Measurements from ENCODE around the gene BSX. TPM values are rescaled to one million over a fixed set of nuclear protein-coding genes. Genes with fewer than 3 reads are reported as not detected.

Gene BSX
- not detected in 5 replicates for total RNA-seq (2022; extraction: Qiagen RNA extraction)

DNA sequence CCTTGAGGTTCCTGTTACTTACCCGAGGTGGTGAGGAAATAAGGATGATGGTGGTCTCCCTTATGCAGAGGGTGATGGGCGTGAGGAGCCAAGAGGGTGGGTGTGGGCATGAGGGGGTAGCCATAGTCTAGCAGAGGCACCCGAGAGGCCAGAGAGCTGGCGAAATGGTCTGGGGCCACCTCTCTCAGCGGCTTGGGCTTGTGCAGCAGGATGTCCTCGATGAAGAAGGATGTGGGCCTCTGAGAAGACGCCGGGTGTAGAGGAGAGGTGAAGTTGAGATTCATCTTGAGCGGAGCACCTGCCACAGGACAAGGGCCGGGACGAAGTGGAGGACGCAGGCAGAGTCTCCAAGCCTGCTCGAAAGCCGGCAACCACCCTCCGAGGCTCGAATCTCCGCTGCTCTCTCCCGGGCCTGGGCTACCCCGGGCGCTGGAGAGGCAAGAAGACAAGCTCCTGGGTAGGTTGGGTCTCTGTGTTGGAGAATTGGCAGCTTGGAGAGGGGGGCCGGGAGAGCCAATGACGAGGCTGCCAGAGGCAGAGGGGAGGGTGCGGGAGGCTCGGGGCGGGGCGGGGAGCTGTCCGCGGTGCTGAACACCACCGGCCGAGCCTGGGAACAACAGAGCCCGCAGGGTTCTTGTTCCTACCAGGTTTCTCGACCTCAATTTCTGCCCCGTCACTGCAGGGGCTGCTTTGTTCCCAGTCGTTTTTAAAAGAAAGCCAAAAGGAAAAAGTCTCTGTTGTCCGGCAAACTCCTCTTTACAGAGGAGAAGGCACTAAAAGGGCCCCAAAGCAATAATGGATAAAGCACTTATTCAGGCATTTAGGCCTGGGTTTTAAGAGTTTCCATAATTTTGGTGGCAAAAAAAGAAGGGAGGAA lies at the start of gene BSX:
BSX (minus strand) TSS at position 447 of the 877 bp plus-strand sequence; CDS start at position 284, 163 bp downstream.

Other genes starting within 250 kb of the BSX start
- gene CRTAM, start 143.3 kb downstream of the BSX start, total RNA-seq (2022; extraction: Qiagen RNA extraction): 0.06 to 0.11 TPM in 2 of 5 replicates, not detected in the others
- gene JHY, start 99.1 kb downstream of the BSX start, total RNA-seq (2022; extraction: Qiagen RNA extraction): 2.9 to 3.9 TPM (median 3.3 TPM) in 5 replicates
- 1,366 to 2,153 TPM (median 1,420 TPM) in 5 replicates for gene HSPA8, start 80.3 kb upstream of the BSX start, total RNA-seq (2022; extraction: Qiagen RNA extraction)
- gene CLMP, start 213.4 kb upstream of the BSX start, total RNA-seq (2022; extraction: Qiagen RNA extraction): 16.3 to 25.5 TPM (median 24.1 TPM) in 5 replicates

Data from A549 treated with AZD2906 at 1 μM for 4 hours (cell line).